Keratinocyte (primary cell): Measurements from ENCODE around the gene GATA3. TPM values are rescaled to one million over a fixed set of nuclear protein-coding genes. Genes with fewer than 3 reads are reported as not detected.

Experiments
- DNase-seq: peaks from one replicate; pipeline ENCODE4 v3.0.0-alpha.2; 2011; ENCODE audit warnings: low read depth, missing footprints, low spot score
- FAIRE-seq: peaks from 2 replicates; lab custom pipeline; 2011; peaks lifted over from hg19 to GRCh38; lab: Jason Lieb, UNC
- H2AFZ ChIP-seq: 2 replicates; pipeline ENCODE4 v1.6.0; 2012; ENCODE audit warnings: low read length, control low read depth, inconsistent platforms; ENCODE audit not compliant: control insufficient read depth
- H3K27ac ChIP-seq: 2 replicates; pipeline ENCODE4 v1.5.1; 2011; ENCODE audit warnings: low read length; ENCODE audit not compliant: control insufficient read depth, insufficient read depth
- H3K27me3 ChIP-seq: 3 replicates; pipeline ENCODE4 v1.6.0; 2011; ENCODE audit warnings: low read length; ENCODE audit not compliant: control insufficient read depth, insufficient read depth; ENCODE audit errors: extremely low read depth
- H3K36me3 ChIP-seq, 2 experiments: 2 replicates in 1 of 2; 3 replicates in 1 of 2; pipeline ENCODE4 v1.5.1; 2011; ENCODE audit warnings: low read length in 2 of 2, mild to moderate bottlenecking in 1 of 2; ENCODE audit not compliant: control insufficient read depth in 2 of 2, insufficient read depth in 2 of 2; ENCODE audit errors: extremely low read depth in 1 of 2
- H3K4me1 ChIP-seq: 3 replicates; pipeline ENCODE4 v1.5.1; 2011; ENCODE audit warnings: low read length; ENCODE audit not compliant: control insufficient read depth, insufficient read depth; ENCODE audit errors: extremely low read depth
- H3K4me2 ChIP-seq: 3 replicates; pipeline ENCODE4 v1.6.0; 2011; ENCODE audit warnings: low read depth, low read length; ENCODE audit not compliant: control insufficient read depth, insufficient read depth; ENCODE audit errors: extremely low read depth
- H3K4me3 ChIP-seq, 3 experiments: fragments of 200-600 bp in 1 of 3; sonication (generic) in 1 of 3; 2 replicates in 2 of 3; 3 replicates in 1 of 3; pipeline ENCODE4 v1.5.1; 2011 to 2016; ENCODE audit warnings: low read length in 3 of 3, mild to moderate bottlenecking in 3 of 3, control low read depth in 2 of 3, inconsistent platforms in 1 of 3, low read depth in 1 of 3, mixed read lengths in 1 of 3, mixed run types in 1 of 3, moderate library complexity in 1 of 3; ENCODE audit not compliant: control insufficient read depth in 2 of 3, insufficient read depth in 2 of 3; ENCODE audit errors: extremely low read depth in 1 of 3
- H3K79me2 ChIP-seq: 2 replicates; pipeline ENCODE4 v1.6.0; 2012; ENCODE audit warnings: low read length; ENCODE audit not compliant: control insufficient read depth, insufficient read depth
- H3K9ac ChIP-seq: 3 replicates; pipeline ENCODE4 v1.6.0; 2011; ENCODE audit warnings: low read length; ENCODE audit not compliant: control insufficient read depth, insufficient read depth; ENCODE audit errors: extremely low read depth
- H3K9me1 ChIP-seq: 3 replicates; pipeline ENCODE4 v1.6.0; 2011; ENCODE audit warnings: low read length; ENCODE audit not compliant: control insufficient read depth, insufficient read depth; ENCODE audit errors: extremely low read depth
- H3K9me3 ChIP-seq: 2 replicates; pipeline ENCODE4 v1.5.1; 2012; ENCODE audit warnings: low read depth, low read length; ENCODE audit not compliant: control insufficient read depth
- H4K20me1 ChIP-seq: 3 replicates; pipeline ENCODE4 v1.6.0; 2011; ENCODE audit warnings: low read length; ENCODE audit not compliant: control insufficient read depth, insufficient read depth; ENCODE audit errors: extremely low read depth
- EZH2 ChIP-seq: IDR thresholded peaks from one replicate; pipeline ENCODE4 v1.6.1; 2012; ENCODE audit warnings: inconsistent platforms, mild to moderate bottlenecking, low read length, moderate library complexity
- dilution Hi-C: fragments of 300-500 bp; cut with MboI; formaldehyde crosslinking; loops from one replicate; pipeline ENCODE4 v1.7.0; 2020; ENCODE audit warnings: low sequenced_read_pairs; ENCODE audit not compliant: extremely low pct_ligation_motif_present
- polyA plus RNA-seq, 5 experiments: library from polyadenylated mRNA; depleted of rRNA in 3 of 5; stranded (reverse) in 3 of 5; stranded (forward) in 1 of 5; unstranded in 1 of 5; fragments of >200 nt; gene quantifications; 1 replicate in 1 of 5; 2 replicates in 3 of 5; 3 replicates in 1 of 5; pipeline versions ENCODE4 v1.2.1 to v1.2.3, GENCODE V29; 2011 to 2012; ENCODE audit warnings: missing spikeins in 2 of 5, low read depth in 1 of 5, low replicate concordance in 1 of 5
- TF ChIP-seq, protein P1 (sequence below), 3 experiments: IDR thresholded peaks in 1 of 3; conservative IDR thresholded peaks in 1 of 3; optimal IDR thresholded peaks in 1 of 3; 2 replicates in 2 of 3; 3 replicates in 1 of 3; pipeline versions ENCODE3 to v1.5.1; 2011; ENCODE audit warnings: low read length in 3 of 3, mild to moderate bottlenecking in 3 of 3, moderate library complexity in 2 of 3, control low read depth in 1 of 3, inconsistent platforms in 1 of 3; ENCODE audit not compliant: insufficient read depth in 2 of 3; ENCODE audit errors: extremely low read depth in 1 of 3

The GATA3 gene
- polyA plus RNA-seq, 1 donor (not counting 4 experiments of a cell fraction or from before 2014, with no cell fraction given): 4.0 TPM

DNA sequence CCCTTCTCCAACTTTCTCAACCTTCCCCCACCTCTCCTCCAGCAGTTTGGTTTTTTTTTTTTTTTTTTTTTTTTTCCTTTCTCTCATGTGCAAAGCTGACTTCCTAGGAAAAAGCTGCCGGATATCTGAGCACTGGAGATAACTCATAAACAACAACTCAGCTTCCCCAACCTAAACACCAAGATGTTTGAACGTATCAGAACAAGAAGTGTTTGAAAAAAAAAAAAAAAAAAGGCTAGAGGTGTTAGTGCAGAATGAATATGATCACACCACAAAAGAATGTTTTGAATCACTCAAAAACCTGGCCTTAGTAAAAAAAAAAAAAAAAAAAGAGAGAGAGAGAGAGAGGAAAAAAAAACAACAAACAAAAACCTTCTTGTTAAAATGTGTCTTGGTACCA is 11.2 kb downstream of the GATA3 start:
- FAIRE-seq: peak; percentile 9
- H3K4me2 ChIP-seq: peak overlapping the region; percentile 66
- peak overlapping the region; percentile 56 for H3K27ac ChIP-seq
- H3K4me3 ChIP-seq: no peak overlapping the region
- no peaks in the 10 kb centered on the region for H3K9me3 ChIP-seq
- H2AFZ ChIP-seq: no peak overlapping the region
- dilution Hi-C loops: no loop called here
- TF ChIP-seq, protein P1, sequence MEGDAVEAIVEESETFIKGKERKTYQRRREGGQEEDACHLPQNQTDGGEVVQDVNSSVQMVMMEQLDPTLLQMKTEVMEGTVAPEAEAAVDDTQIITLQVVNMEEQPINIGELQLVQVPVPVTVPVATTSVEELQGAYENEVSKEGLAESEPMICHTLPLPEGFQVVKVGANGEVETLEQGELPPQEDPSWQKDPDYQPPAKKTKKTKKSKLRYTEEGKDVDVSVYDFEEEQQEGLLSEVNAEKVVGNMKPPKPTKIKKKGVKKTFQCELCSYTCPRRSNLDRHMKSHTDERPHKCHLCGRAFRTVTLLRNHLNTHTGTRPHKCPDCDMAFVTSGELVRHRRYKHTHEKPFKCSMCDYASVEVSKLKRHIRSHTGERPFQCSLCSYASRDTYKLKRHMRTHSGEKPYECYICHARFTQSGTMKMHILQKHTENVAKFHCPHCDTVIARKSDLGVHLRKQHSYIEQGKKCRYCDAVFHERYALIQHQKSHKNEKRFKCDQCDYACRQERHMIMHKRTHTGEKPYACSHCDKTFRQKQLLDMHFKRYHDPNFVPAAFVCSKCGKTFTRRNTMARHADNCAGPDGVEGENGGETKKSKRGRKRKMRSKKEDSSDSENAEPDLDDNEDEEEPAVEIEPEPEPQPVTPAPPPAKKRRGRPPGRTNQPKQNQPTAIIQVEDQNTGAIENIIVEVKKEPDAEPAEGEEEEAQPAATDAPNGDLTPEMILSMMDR (optimal IDR thresholded peaks at IDR 0.05 in 1 of 3, IDR thresholded peaks at IDR 0.05 in 1 of 3, conservative IDR thresholded peaks at IDR 0.05 in 1 of 3; ENCODE audit: extremely low read depth in 1 of 3, insufficient read depth in 2 of 3, low read length in 3 of 3): no peak
- TF ChIP-seq EZH2: no peak
- no peaks in the 10 kb centered on the region for H4K20me1 ChIP-seq
- H3K9me1 ChIP-seq: peaks cover 2% of the 10 kb centered on the region
- H3K27me3 ChIP-seq: no peaks in the 10 kb centered on the region
- peaks cover 23 to 44% of the 10 kb centered on the region in 2 experiments for H3K36me3 ChIP-seq
- H3K4me1 ChIP-seq: peaks cover 77% of the 10 kb centered on the region
- peak overlapping the region; percentile 26 for H3K9ac ChIP-seq
- no peak for DNase-seq
- H3K79me2 ChIP-seq: peaks cover 49% of the 10 kb centered on the region

DNA sequence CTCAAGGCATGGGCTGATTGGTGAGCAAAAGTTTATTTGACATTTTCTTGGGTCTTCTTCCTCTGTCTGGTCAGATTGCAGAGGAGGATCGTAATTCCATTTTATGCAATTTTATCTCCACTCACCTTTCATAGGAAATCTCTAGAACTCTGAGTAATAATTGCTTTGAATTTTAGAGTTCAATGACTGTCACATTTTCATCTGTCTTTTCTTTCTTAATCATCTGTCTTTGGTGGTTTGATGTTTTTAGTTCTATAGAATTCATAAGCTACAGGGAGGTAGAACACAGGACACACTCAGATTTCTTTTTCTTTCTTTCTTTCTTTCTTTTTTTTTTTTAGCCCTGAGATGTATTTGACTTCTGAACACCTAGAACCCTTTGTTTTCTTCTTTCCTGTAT is 11.6 kb downstream of the GATA3 start:
- Histone ChIP-seq H3K9me1 (peaks cover 2% of the 10 kb centered on the region), H3K27me3 (no peaks in the 10 kb centered on the region), H3K9ac (no peak overlapping the region), H3K4me1 (peaks cover 77% of the 10 kb centered on the region), H3K36me3 (peaks cover 23 to 43% of the 10 kb centered on the region in 2 experiments), H3K4me3 (no peak overlapping the region), H4K20me1 (no peaks in the 10 kb centered on the region), H3K27ac (peak overlapping the region; percentile 56), H3K79me2 (peaks cover 45% of the 10 kb centered on the region), H3K4me2 (peak overlapping the region; percentile 66), H3K9me3 (no peaks in the 10 kb centered on the region), H2AFZ (no peak overlapping the region)
- FAIRE-seq: no peak
- no peak for TF ChIP-seq EZH2
- TF ChIP-seq, protein P1 (optimal IDR thresholded peaks at IDR 0.05 in 1 of 3, IDR thresholded peaks at IDR 0.05 in 1 of 3, conservative IDR thresholded peaks at IDR 0.05 in 1 of 3; ENCODE audit: extremely low read depth in 1 of 3, insufficient read depth in 2 of 3, low read length in 3 of 3): no peak
- DNase-seq: no peak
- dilution Hi-C loops: no loop called here
